ENCODE data around the gene TADA2A. TPM values are rescaled to one million over a fixed set of nuclear protein-coding genes. Genes with fewer than 3 reads are reported as not detected.

Gene TADA2A
- total RNA-seq, 1 donor from 2014 or later, result 42.0 TPM

- no peak for TF ChIP-seq CTCF (IDR thresholded peaks at IDR 0.05)
- no peak for ATAC-seq (ENCODE audit: low read depth)
- POLR2A ChIA-PET, result no interaction called here
- intact Hi-C loops (cut with micrococcal nuclease), result no loop called here
- Mint-ChIP-seq H3K9me3 (no peaks in the 10 kb centered on the region), H3K4me3 (no peak overlapping the region), H3K27ac (no peak overlapping the region), H3K4me1 (peaks cover 7% of the 10 kb centered on the region), H3K27me3 (no peaks in the 10 kb centered on the region), H3K36me3 (ENCODE audit: low read depth) (no peaks in the 10 kb centered on the region)
- CTCF ChIA-PET, result interaction anchor here (0.6 to 1.4 kb wide), 3 partner anchors 10 to 46 kb away, joined by 3 to 4 read pairs (median 3); no protein-coding TSS in a partner anchor
- no peak for DNase-seq
Measured at GRCh38 chr17:37388266-37388665, 18.4 kb upstream of the TADA2A start.

DNA sequence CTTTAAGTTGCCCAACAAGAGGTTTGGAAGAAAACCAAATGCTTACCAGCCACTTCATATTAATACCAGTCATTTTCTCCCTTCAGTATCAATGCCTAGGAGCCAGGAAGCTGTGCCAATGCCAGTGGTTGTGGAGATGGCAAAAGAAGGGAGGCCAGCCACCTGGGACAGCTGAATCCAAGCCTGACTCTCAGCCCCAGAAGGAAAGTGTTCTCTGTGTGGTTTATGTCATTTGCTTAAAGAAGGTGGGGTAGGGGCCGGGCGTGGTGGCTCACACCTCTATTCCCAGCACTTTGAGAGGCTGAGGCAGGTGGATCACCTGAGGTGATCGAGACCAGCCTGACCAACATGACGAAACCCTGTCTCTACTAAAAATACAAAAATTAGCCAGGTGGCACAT lies 17.5 kb upstream of the TADA2A start:
- Mint-ChIP-seq H3K4me3 (no peak overlapping the region), H3K27ac (no peak overlapping the region), H3K27me3 (no peaks in the 10 kb centered on the region), H3K4me1 (peaks cover 7% of the 10 kb centered on the region), H3K36me3 (ENCODE audit: low read depth) (no peaks in the 10 kb centered on the region), H3K9me3 (no peaks in the 10 kb centered on the region)
- intact Hi-C loops (cut with micrococcal nuclease), result no loop called here
- DNase-seq (no peak), ATAC-seq (ENCODE audit: low read depth) (no peak)
- CTCF ChIA-PET, result interaction anchor here (1.3 to 1.4 kb wide), 2 partner anchors 9 to 16 kb away, joined by 3 to 4 read pairs; no protein-coding TSS in a partner anchor
- TF ChIP-seq CTCF (IDR thresholded peaks at IDR 0.05), result no peak
- POLR2A ChIA-PET, result no interaction called here

- TF ChIP-seq CTCF (IDR thresholded peaks at IDR 0.05), result no peak
- DNase-seq (no peak), ATAC-seq (ENCODE audit: low read depth) (no peak)
- peaks cover 7% of the 10 kb centered on the region for H3K4me1 Mint-ChIP-seq
- no peaks in the 10 kb centered on the region for H3K36me3 Mint-ChIP-seq (ENCODE audit: low read depth)
- ChIA-PET CTCF (interaction anchor here (1.4 kb wide), 1 partner anchor 18 kb away, joined by 3 read pairs; no protein-coding TSS in a partner anchor), POLR2A (no interaction called here)
- H3K4me3 Mint-ChIP-seq, result no peak overlapping the region
- H3K27ac Mint-ChIP-seq, result no peak overlapping the region
- no peaks in the 10 kb centered on the region for H3K27me3 Mint-ChIP-seq
- no peaks in the 10 kb centered on the region for H3K9me3 Mint-ChIP-seq
- intact Hi-C loops (cut with micrococcal nuclease), result no loop called here
Measured at GRCh38 chr17:37391146-37391545, 15.5 kb upstream of the TADA2A start.

- DNase-seq (no peak), ATAC-seq (ENCODE audit: low read depth) (no peak)
- no peaks in the 10 kb centered on the region for H3K36me3 Mint-ChIP-seq (ENCODE audit: low read depth)
- no peaks in the 10 kb centered on the region for H3K9me3 Mint-ChIP-seq
- POLR2A ChIA-PET, result interaction anchor here (0.6 kb wide), 1 partner anchor 15 kb away, joined by 3 read pairs; the partner anchor contains the start of genes ACACA and TADA2A
- CTCF ChIA-PET, result interaction anchor here (0.5 to 1.4 kb wide), 2 partner anchors 19 to 1761 kb away, joined by 3 read pairs; no protein-coding TSS in a partner anchor
- no peak overlapping the region for H3K4me3 Mint-ChIP-seq
- no peak for TF ChIP-seq CTCF (IDR thresholded peaks at IDR 0.05)
- intact Hi-C loops (cut with micrococcal nuclease), result no loop called here
- peaks cover 7% of the 10 kb centered on the region for H3K4me1 Mint-ChIP-seq
- no peaks in the 10 kb centered on the region for H3K27me3 Mint-ChIP-seq
- H3K27ac Mint-ChIP-seq, result no peak overlapping the region
Measured at GRCh38 chr17:37392024-37392590, 14.6 kb upstream of the TADA2A start.

- H3K27me3 Mint-ChIP-seq, result no peaks in the 10 kb centered on the region
- TF ChIP-seq CTCF (IDR thresholded peaks at IDR 0.05), result no peak
- CTCF ChIA-PET, result no interaction called here
- intact Hi-C loops (cut with micrococcal nuclease), result no loop called here
- POLR2A ChIA-PET, result no interaction called here
- H3K27ac Mint-ChIP-seq, result no peak overlapping the region
- no peak for DNase-seq
- no peaks in the 10 kb centered on the region for H3K36me3 Mint-ChIP-seq (ENCODE audit: low read depth)
- no peak overlapping the region for H3K4me3 Mint-ChIP-seq
- peaks cover 11% of the 10 kb centered on the region for H3K4me1 Mint-ChIP-seq
- ATAC-seq (ENCODE audit: low read depth), result no peak
- no peaks in the 10 kb centered on the region for H3K9me3 Mint-ChIP-seq
Measured at GRCh38 chr17:37393352-37393751, 13.3 kb upstream of the TADA2A start.

Data from activated B cell treated with CpG ODN at 0.5 μM for 24 hours (primary cell).